ENCODE results near the gene EPB41L2.
A peak's percentile ranks its signal among the peaks of the same experiment; 100 is the strongest.

GRCh38 chr6:131084982-131085381, 21.9 kb upstream of the EPB41L2 start:
- TF ChIP-seq CTCF (conservative IDR thresholded peaks at IDR 0.05; ENCODE audit: low read depth in 2 of 2) (peak; percentile 31 to 39; a peak in 3 of 4 replicates), EZH2 (IDR thresholded peaks at IDR 0.05; ENCODE audit: low read depth, unreplicated experiment) (no peak), POLR2AphosphoS5 (IDR thresholded peaks at IDR 0.05; ENCODE audit: low read depth) (no peak), EZH2phosphoT487 (IDR thresholded peaks at IDR 0.05; ENCODE audit: unreplicated experiment) (no peak), NANOG (IDR thresholded peaks at IDR 0.05; ENCODE audit: borderline replicate concordance) (no peak), ETS1 (IDR thresholded peaks at IDR 0.05) (no peak), CREB1 (CRISPR knock-in tag; IDR thresholded peaks at IDR 0.05; ENCODE audit: low read depth) (no peak), ZNF331 (CRISPR knock-in tag; IDR thresholded peaks at IDR 0.05; ENCODE audit: low read depth) (no peak)

All from GM23338 (cell line).